Liver (tissue), 9 donors: ENCODE results near the gene SH3GL1. TPM values are rescaled to one million over a fixed set of nuclear protein-coding genes. Genes with fewer than 3 reads are reported as not detected.

Experiments used
- DNase-seq: peaks from one replicate; pipeline ENCODE4 v3.0.0-alpha.2; 2017; ENCODE audit warnings: low spot score
- H3K27ac ChIP-seq, 2 donors: one replicate each; pipeline ENCODE4 v1.7.0; 2013; ENCODE audit warnings: inconsistent platforms in 2 of 2, low read length in 2 of 2, control low read depth in 1 of 2, low read depth in 1 of 2, mild to moderate bottlenecking in 1 of 2
- H3K27me3 ChIP-seq, 4 donors: one replicate each; pipeline versions ENCODE4 v1.6.1 to v1.7.0; 2013; ENCODE audit warnings: low read length in 3 of 4, inconsistent platforms in 1 of 4, mild to moderate bottlenecking in 1 of 4, moderate library complexity in 1 of 4; ENCODE audit not compliant: control insufficient read depth in 4 of 4, insufficient read depth in 4 of 4
- H3K36me3 ChIP-seq, 4 donors: one replicate each; pipeline versions ENCODE4 v1.6.1 to v1.7.0; 2013; ENCODE audit warnings: low read length in 3 of 4, mild to moderate bottlenecking in 3 of 4, low read depth in 1 of 4, moderate library complexity in 1 of 4; ENCODE audit not compliant: control insufficient read depth in 4 of 4, insufficient read depth in 3 of 4
- H3K4me1 ChIP-seq, 4 donors: one replicate each; pipeline versions ENCODE4 v1.6.1 to v1.7.0; 2013; ENCODE audit warnings: low read length in 3 of 4, mild to moderate bottlenecking in 3 of 4, moderate library complexity in 1 of 4; ENCODE audit not compliant: control insufficient read depth in 4 of 4, insufficient read depth in 4 of 4
- H3K4me3 ChIP-seq, 3 donors: one replicate each; pipeline versions ENCODE4 v1.6.1 to v1.7.0; 2013; ENCODE audit warnings: low read length in 3 of 3, control low read depth in 1 of 3, low read depth in 1 of 3, mild to moderate bottlenecking in 1 of 3
- H3K9ac ChIP-seq, 2 donors: one replicate each; pipeline ENCODE4 v1.7.0; 2013; ENCODE audit warnings: low read length in 2 of 2, mild to moderate bottlenecking in 2 of 2, moderate library complexity in 2 of 2, control low read depth in 1 of 2, low read depth in 1 of 2
- H3K9me3 ChIP-seq, 4 donors: one replicate each; pipeline versions ENCODE4 v1.6.1 to v1.7.0; 2013; ENCODE audit warnings: low read length in 3 of 4; ENCODE audit not compliant: control insufficient read depth in 4 of 4
- EGR1 ChIP-seq, 2 donors: IDR thresholded peaks; 2 replicates each; pipeline ENCODE4 v1.6.1; 2016 to 2018; ENCODE audit warnings: antibody characterized with exemption in 2 of 2, low read depth in 2 of 2
- FOXA1 ChIP-seq: IDR thresholded peaks from 2 replicates; pipeline ENCODE4 v1.6.1; 2016; ENCODE audit warnings: antibody characterized with exemption
- FOXA2 ChIP-seq: IDR thresholded peaks from 2 replicates; pipeline ENCODE4 v1.6.1; 2016; ENCODE audit warnings: antibody characterized with exemption
- GABPA ChIP-seq, 2 donors: IDR thresholded peaks in 1 of 2; conservative IDR thresholded peaks in 1 of 2; 2 replicates each; pipeline ENCODE4 v1.6.1; 2016; ENCODE audit warnings: antibody characterized with exemption in 2 of 2, mild to moderate bottlenecking in 1 of 2, moderate library complexity in 1 of 2
- HNF4A ChIP-seq, 2 donors: conservative IDR thresholded peaks; 2 replicates each; pipeline ENCODE4 v1.6.1; 2016; ENCODE audit warnings: antibody characterized with exemption in 2 of 2, mild to moderate bottlenecking in 2 of 2
- HNF4G ChIP-seq: IDR thresholded peaks from 2 replicates; pipeline ENCODE4 v1.6.1; 2016; ENCODE audit warnings: antibody characterized with exemption
- JUND ChIP-seq, 2 donors: IDR thresholded peaks; 2 replicates each; pipeline ENCODE4 v1.6.1; 2016; ENCODE audit warnings: antibody characterized with exemption in 2 of 2
- NR2F2 ChIP-seq: IDR thresholded peaks from 2 replicates; pipeline ENCODE4 v1.6.1; 2016; ENCODE audit warnings: antibody characterized with exemption
- RAD21 ChIP-seq, 2 donors: IDR thresholded peaks; 2 replicates each; pipeline ENCODE4 v1.6.1; 2016; ENCODE audit warnings: antibody characterized with exemption in 2 of 2, mild to moderate bottlenecking in 2 of 2
- RXRA ChIP-seq, 2 donors: IDR thresholded peaks; 2 replicates each; pipeline ENCODE4 v1.6.1; 2017 to 2018; ENCODE audit warnings: antibody characterized with exemption in 2 of 2, mild to moderate bottlenecking in 1 of 2
- SP1 ChIP-seq: IDR thresholded peaks from 2 replicates; pipeline ENCODE4 v1.6.1; 2018; ENCODE audit warnings: antibody characterized with exemption, mild to moderate bottlenecking
- TAF1 ChIP-seq: conservative IDR thresholded peaks from 2 replicates; pipeline ENCODE4 v1.6.1; 2016; ENCODE audit warnings: antibody characterized with exemption, mild to moderate bottlenecking
- YY1 ChIP-seq: IDR thresholded peaks from 2 replicates; pipeline ENCODE4 v1.6.1; 2016; ENCODE audit warnings: antibody characterized with exemption, mild to moderate bottlenecking
- WGBS: extraction: QIAGEN DNeasy Blood & Tissue Kit; methylation state at CpG from one replicate; pipeline ENCODE4 v1.1.7; 2013; 5-methylcytosine and 5-hydroxymethylcytosine counted together
- polyA plus RNA-seq, 2 donors: library from polyadenylated mRNA; stranded (reverse) in 1 of 2; unstranded in 1 of 2; fragments of 200-250 nt in 1 of 2; fragments of >200 nt in 1 of 2; fragmentation: Nextera tagmentation in 1 of 2; extraction: Ambion mirVana in 1 of 2; gene quantifications; one replicate each; pipeline versions ENCODE4 v1.2.1 to v1.2.3, GENCODE V29; 2013 to 2015
- total RNA-seq, 2 donors: library from RNA; depleted of rRNA; stranded (reverse); fragments of >200 nt; gene quantifications; one replicate each; pipeline ENCODE4 v1.2.3, GENCODE V29; 2014
- TF ChIP-seq, protein P1 (sequence below): IDR thresholded peaks from 2 replicates; pipeline ENCODE4 v1.6.1; 2016; ENCODE audit warnings: antibody characterized with exemption
- TF ChIP-seq, protein P2 (sequence below): IDR thresholded peaks from 2 replicates; pipeline ENCODE4 v1.6.1; 2016; ENCODE audit warnings: antibody characterized with exemption
- TF ChIP-seq, protein P3 (sequence below): fragments of 150-350 bp; IDR thresholded peaks from 2 replicates; pipeline ENCODE4 v1.5.1; 2017; ENCODE audit warnings: improper control_type of control experiment, low read depth, low read length; ENCODE audit not compliant: missing input control
- TF ChIP-seq, protein P4 (sequence below): IDR thresholded peaks from 2 replicates; pipeline ENCODE4 v1.6.1; 2016; ENCODE audit warnings: antibody characterized with exemption
- TF ChIP-seq, protein P5 (sequence below): IDR thresholded peaks from 2 replicates; pipeline ENCODE4 v1.6.1; 2016; ENCODE audit warnings: antibody characterized with exemption, mild to moderate bottlenecking
- donor health status: healthy.
- donor health status: healthy.
- donor health status: healthy.
- donor health status: healthy.
- donor health status: healthy.

Gene SH3GL1
- total and polyA plus RNA-seq, 4 donors: 16.5 to 27.8 (median 18.2) TPM

DNA sequence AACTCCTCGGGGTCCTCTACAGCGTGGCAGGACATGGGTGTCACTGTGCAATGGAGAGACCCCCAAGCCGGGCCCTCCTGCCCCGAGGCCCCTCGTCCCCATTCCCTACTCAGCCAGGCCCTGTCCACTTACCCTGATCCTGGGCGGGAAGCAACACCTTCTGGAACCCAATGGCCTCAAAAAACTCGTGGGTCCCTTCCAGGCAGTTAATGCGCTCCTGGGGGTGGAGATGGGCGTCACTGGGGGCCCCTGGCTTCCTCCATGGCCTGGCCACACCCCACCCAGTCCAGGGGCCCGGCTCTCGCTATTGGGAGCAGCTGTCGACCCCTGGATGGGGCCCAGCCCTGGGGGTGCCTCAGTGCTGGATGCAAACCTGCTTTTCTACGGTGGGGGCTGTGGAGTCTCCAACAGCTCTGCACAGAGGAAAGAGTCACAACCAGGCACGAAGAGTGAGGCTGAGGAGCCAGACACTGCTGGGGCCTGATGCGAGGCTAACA is 46.4 kb upstream of the SH3GL1 start:
- 90% methylated on average over 15 of the region's 15 CpGs for WGBS
- peaks cover 0 to 33% (median 16%) of the 10 kb centered on the region in 4 donors for H3K4me1 ChIP-seq
- H3K4me3 ChIP-seq: no peak overlapping the region
- no peaks in the 10 kb centered on the region for H3K9me3 ChIP-seq
- no peaks in the 10 kb centered on the region for H3K27me3 ChIP-seq
- peaks cover 16 to 57% (median 23%) of the 10 kb centered on the region in 4 donors for H3K36me3 ChIP-seq
- H3K27ac ChIP-seq: no peak overlapping the region
- no peak for DNase-seq
- H3K9ac ChIP-seq: no peak overlapping the region
- TF ChIP-seq EGR1 (IDR thresholded peaks at IDR 0.05; ENCODE audit: low read depth in 2 of 2): no peak
- no peak for TF ChIP-seq HNF4G
- TF ChIP-seq JUND (IDR thresholded peaks at IDR 0.05): no peak
- no peak for TF ChIP-seq FOXA2
- no peak for TF ChIP-seq RXRA (IDR thresholded peaks at IDR 0.05)
- TF ChIP-seq, protein P1, sequence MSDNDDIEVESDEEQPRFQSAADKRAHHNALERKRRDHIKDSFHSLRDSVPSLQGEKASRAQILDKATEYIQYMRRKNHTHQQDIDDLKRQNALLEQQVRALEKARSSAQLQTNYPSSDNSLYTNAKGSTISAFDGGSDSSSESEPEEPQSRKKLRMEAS: no peak
- TF ChIP-seq HNF4A (conservative IDR thresholded peaks at IDR 0.05): no peak
- no peak for TF ChIP-seq TAF1
- no peak for TF ChIP-seq SP1
- TF ChIP-seq FOXA1: no peak
- no peak for TF ChIP-seq NR2F2
- TF ChIP-seq, protein P2, sequence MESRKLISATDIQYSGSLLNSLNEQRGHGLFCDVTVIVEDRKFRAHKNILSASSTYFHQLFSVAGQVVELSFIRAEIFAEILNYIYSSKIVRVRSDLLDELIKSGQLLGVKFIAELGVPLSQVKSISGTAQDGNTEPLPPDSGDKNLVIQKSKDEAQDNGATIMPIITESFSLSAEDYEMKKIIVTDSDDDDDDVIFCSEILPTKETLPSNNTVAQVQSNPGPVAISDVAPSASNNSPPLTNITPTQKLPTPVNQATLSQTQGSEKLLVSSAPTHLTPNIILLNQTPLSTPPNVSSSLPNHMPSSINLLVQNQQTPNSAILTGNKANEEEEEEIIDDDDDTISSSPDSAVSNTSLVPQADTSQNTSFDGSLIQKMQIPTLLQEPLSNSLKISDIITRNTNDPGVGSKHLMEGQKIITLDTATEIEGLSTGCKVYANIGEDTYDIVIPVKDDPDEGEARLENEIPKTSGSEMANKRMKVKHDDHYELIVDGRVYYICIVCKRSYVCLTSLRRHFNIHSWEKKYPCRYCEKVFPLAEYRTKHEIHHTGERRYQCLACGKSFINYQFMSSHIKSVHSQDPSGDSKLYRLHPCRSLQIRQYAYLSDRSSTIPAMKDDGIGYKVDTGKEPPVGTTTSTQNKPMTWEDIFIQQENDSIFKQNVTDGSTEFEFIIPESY: no peak
- TF ChIP-seq, protein P3, sequence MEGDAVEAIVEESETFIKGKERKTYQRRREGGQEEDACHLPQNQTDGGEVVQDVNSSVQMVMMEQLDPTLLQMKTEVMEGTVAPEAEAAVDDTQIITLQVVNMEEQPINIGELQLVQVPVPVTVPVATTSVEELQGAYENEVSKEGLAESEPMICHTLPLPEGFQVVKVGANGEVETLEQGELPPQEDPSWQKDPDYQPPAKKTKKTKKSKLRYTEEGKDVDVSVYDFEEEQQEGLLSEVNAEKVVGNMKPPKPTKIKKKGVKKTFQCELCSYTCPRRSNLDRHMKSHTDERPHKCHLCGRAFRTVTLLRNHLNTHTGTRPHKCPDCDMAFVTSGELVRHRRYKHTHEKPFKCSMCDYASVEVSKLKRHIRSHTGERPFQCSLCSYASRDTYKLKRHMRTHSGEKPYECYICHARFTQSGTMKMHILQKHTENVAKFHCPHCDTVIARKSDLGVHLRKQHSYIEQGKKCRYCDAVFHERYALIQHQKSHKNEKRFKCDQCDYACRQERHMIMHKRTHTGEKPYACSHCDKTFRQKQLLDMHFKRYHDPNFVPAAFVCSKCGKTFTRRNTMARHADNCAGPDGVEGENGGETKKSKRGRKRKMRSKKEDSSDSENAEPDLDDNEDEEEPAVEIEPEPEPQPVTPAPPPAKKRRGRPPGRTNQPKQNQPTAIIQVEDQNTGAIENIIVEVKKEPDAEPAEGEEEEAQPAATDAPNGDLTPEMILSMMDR: no peak
- TF ChIP-seq GABPA (IDR thresholded peaks at IDR 0.05 in 1 of 2, conservative IDR thresholded peaks at IDR 0.05 in 1 of 2): no peak
- TF ChIP-seq, protein P4, sequence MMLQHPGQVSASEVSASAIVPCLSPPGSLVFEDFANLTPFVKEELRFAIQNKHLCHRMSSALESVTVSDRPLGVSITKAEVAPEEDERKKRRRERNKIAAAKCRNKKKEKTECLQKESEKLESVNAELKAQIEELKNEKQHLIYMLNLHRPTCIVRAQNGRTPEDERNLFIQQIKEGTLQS: no peak
- TF ChIP-seq RAD21 (IDR thresholded peaks at IDR 0.05): no peak

DNA sequence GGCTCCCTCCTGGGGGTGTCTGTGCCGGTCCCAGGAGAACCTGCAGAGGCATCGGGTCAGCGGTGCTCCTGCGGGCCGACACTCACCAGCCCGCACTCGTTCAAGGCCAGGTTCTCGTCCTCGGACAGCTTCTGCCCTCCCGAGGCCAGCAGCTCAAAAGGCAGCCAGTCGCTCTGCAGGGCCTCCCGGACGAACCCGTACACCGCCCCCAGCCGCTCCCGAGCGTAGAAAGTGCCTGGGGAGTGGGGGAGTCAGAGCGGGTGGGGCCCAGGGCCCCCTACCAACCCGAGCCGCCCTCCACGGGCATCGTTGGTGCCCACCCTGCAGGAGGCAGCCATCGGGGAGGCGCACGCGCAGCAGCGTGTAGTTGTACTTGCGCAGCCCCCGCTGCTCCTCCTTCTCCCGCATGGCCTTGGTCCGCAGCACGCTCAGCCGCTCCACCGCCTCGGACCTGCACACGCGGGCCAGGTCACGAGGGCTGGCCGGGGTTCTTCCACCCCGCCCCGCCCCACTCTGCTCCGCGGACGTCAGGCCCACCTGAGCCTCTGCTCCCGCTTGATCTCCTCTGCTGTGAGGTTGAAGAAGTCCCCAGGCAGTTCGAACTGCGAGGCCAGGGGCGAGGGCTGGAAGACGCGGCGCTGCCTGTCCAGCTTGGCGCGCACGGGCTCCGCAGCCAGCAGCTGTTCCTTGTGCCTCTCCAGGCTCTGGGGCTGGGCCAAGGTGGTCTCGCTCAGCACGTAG is 45.8 kb upstream of the SH3GL1 start:
- Histone ChIP-seq H3K36me3 (peaks cover 15 to 50% (median 21%) of the 10 kb centered on the region in 4 donors), H3K4me1 (peaks cover 0 to 33% (median 16%) of the 10 kb centered on the region in 4 donors), H3K9ac (no peak overlapping the region), H3K27ac (no peak overlapping the region), H3K4me3 (no peak overlapping the region), H3K9me3 (no peaks in the 10 kb centered on the region), H3K27me3 (no peaks in the 10 kb centered on the region)
- WGBS: 97% methylated on average over 58 of the region's 58 CpGs
- DNase-seq: no peak
- TF ChIP-seq TAF1 (no peak), YY1 (no peak), EGR1 (IDR thresholded peaks at IDR 0.05; ENCODE audit: low read depth in 2 of 2) (no peak), JUND (IDR thresholded peaks at IDR 0.05) (no peak), HNF4A (conservative IDR thresholded peaks at IDR 0.05) (no peak), FOXA2 (no peak)
- TF ChIP-seq, protein P5, sequence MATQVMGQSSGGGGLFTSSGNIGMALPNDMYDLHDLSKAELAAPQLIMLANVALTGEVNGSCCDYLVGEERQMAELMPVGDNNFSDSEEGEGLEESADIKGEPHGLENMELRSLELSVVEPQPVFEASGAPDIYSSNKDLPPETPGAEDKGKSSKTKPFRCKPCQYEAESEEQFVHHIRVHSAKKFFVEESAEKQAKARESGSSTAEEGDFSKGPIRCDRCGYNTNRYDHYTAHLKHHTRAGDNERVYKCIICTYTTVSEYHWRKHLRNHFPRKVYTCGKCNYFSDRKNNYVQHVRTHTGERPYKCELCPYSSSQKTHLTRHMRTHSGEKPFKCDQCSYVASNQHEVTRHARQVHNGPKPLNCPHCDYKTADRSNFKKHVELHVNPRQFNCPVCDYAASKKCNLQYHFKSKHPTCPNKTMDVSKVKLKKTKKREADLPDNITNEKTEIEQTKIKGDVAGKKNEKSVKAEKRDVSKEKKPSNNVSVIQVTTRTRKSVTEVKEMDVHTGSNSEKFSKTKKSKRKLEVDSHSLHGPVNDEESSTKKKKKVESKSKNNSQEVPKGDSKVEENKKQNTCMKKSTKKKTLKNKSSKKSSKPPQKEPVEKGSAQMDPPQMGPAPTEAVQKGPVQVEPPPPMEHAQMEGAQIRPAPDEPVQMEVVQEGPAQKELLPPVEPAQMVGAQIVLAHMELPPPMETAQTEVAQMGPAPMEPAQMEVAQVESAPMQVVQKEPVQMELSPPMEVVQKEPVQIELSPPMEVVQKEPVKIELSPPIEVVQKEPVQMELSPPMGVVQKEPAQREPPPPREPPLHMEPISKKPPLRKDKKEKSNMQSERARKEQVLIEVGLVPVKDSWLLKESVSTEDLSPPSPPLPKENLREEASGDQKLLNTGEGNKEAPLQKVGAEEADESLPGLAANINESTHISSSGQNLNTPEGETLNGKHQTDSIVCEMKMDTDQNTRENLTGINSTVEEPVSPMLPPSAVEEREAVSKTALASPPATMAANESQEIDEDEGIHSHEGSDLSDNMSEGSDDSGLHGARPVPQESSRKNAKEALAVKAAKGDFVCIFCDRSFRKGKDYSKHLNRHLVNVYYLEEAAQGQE: no peak
- TF ChIP-seq, protein P3: no peak
- TF ChIP-seq, protein P4: no peak
- TF ChIP-seq, protein P2: no peak
